H9 (cell line): ENCODE data around the gene SLAMF1. TPM values are rescaled to one million over a fixed set of nuclear protein-coding genes. Genes with fewer than 3 reads are reported as not detected.

Experiments
- DNase-seq: peaks from one replicate; pipeline ENCODE4 v3.0.0-alpha.2; 2017
- H2AFZ ChIP-seq: one replicate; pipeline ENCODE4 v1.6.1; 2013; ENCODE audit warnings: mild to moderate bottlenecking, low read length, control low read depth, moderate library complexity
- H2AK5ac ChIP-seq: 2 replicates; pipeline ENCODE4 v1.6.1; 2013; ENCODE audit warnings: low read length, control low read depth, mixed read lengths; ENCODE audit not compliant: insufficient read length
- H2BK120ac ChIP-seq: one replicate; pipeline ENCODE4 v1.6.1; 2013; ENCODE audit warnings: low read depth, mild to moderate bottlenecking, low read length, control low read depth, inconsistent platforms; ENCODE audit not compliant: poor library complexity, severe bottlenecking
- H2BK12ac ChIP-seq: 2 replicates; pipeline ENCODE4 v1.6.1; 2013; ENCODE audit warnings: low read length, control low read depth, mixed read lengths, low read depth; ENCODE audit not compliant: insufficient read length
- H2BK15ac ChIP-seq: 2 replicates; pipeline ENCODE4 v1.6.1; 2013; ENCODE audit warnings: low read depth, low read length, control low read depth
- H2BK20ac ChIP-seq: one replicate; pipeline ENCODE4 v1.6.1; 2013; ENCODE audit warnings: low read depth, mild to moderate bottlenecking, low read length, control low read depth, inconsistent platforms; ENCODE audit not compliant: poor library complexity, severe bottlenecking
- H2BK5ac ChIP-seq: 2 replicates; pipeline ENCODE4 v1.6.1; 2013; ENCODE audit warnings: low read length, control low read depth, mixed read lengths; ENCODE audit not compliant: insufficient read length
- H3K14ac ChIP-seq: 2 replicates; pipeline ENCODE4 v1.6.1; 2013; ENCODE audit warnings: low read length, control low read depth; ENCODE audit not compliant: insufficient read depth
- H3K18ac ChIP-seq: 2 replicates; pipeline ENCODE4 v1.6.1; 2013; ENCODE audit warnings: low read depth, mild to moderate bottlenecking, mixed read lengths, low read length, control low read depth; ENCODE audit not compliant: insufficient read length
- H3K23ac ChIP-seq: 2 replicates; pipeline ENCODE4 v1.6.1; 2013; ENCODE audit warnings: low read length, control low read depth, mixed read lengths, low read depth; ENCODE audit not compliant: insufficient read length
- H3K23me2 ChIP-seq: 2 replicates; pipeline ENCODE4 v1.6.1; 2013; ENCODE audit warnings: low read depth, mild to moderate bottlenecking, mixed read lengths, low read length, control low read depth; ENCODE audit not compliant: insufficient read length, poor library complexity, severe bottlenecking
- H3K27ac ChIP-seq: 2 replicates; pipeline ENCODE4 v1.5.1; 2013; ENCODE audit warnings: low read length, control low read depth, mixed read lengths, low read depth; ENCODE audit not compliant: insufficient read length
- H3K27me3 ChIP-seq: 2 replicates; pipeline ENCODE4 v1.6.1; 2013; ENCODE audit warnings: low read length, control low read depth, inconsistent platforms; ENCODE audit not compliant: insufficient read depth
- H3K4ac ChIP-seq: 2 replicates; pipeline ENCODE4 v1.6.1; 2013; ENCODE audit warnings: low read depth, mild to moderate bottlenecking, control low read depth, inconsistent platforms, low read length, moderate library complexity
- H3K4me1 ChIP-seq: 2 replicates; pipeline ENCODE4 v1.6.1; 2013; ENCODE audit warnings: low read length, control low read depth, inconsistent platforms; ENCODE audit not compliant: insufficient read depth
- H3K4me2 ChIP-seq: 2 replicates; pipeline ENCODE4 v1.6.1; 2013; ENCODE audit warnings: low read length, control low read depth, mixed read lengths; ENCODE audit not compliant: insufficient read length, insufficient read depth
- H3K56ac ChIP-seq: 2 replicates; pipeline ENCODE4 v1.6.1; 2013; ENCODE audit warnings: low read depth, mild to moderate bottlenecking, mixed read lengths, low read length, control low read depth; ENCODE audit not compliant: insufficient read length
- H3K79me1 ChIP-seq: 2 replicates; pipeline ENCODE4 v1.6.1; 2013; ENCODE audit warnings: low read depth, mild to moderate bottlenecking, moderate library complexity, low read length, control low read depth, inconsistent platforms; ENCODE audit not compliant: insufficient read depth, poor library complexity, severe bottlenecking
- H3K79me2 ChIP-seq: 2 replicates; pipeline ENCODE4 v1.6.1; 2013; ENCODE audit warnings: low read length, control low read depth, inconsistent platforms; ENCODE audit not compliant: insufficient read depth
- H3K9ac ChIP-seq: 2 replicates; pipeline ENCODE4 v1.6.1; 2013; ENCODE audit warnings: low read length, control low read depth, mixed read lengths; ENCODE audit not compliant: insufficient read length; ENCODE audit errors: extremely low read depth
- H3K9me3 ChIP-seq: one replicate; pipeline ENCODE4 v1.6.1; 2013; ENCODE audit warnings: low read depth, low read length, inconsistent platforms; ENCODE audit not compliant: control insufficient read depth
- H3T11ph ChIP-seq: one replicate; pipeline ENCODE4 v1.6.1; 2013; ENCODE audit warnings: mild to moderate bottlenecking, low read length, control low read depth, inconsistent platforms
- H4K20me1 ChIP-seq: one replicate; pipeline ENCODE4 v1.6.1; 2013; ENCODE audit not compliant: control insufficient read depth, insufficient read length, insufficient read depth
- H4K5ac ChIP-seq: 2 replicates; pipeline ENCODE4 v1.6.1; 2013; ENCODE audit warnings: low read depth, mild to moderate bottlenecking, mixed read lengths, low read length, control low read depth; ENCODE audit not compliant: insufficient read length
- H4K8ac ChIP-seq: replicated peaks from 2 replicates; pipeline ENCODE4 v1.6.1; 2013; ENCODE audit warnings: low read length, control low read depth, mixed read lengths, low read depth; ENCODE audit not compliant: insufficient read length
- H4K91ac ChIP-seq: 2 replicates; pipeline ENCODE4 v1.6.1; 2013; ENCODE audit warnings: low read depth, mild to moderate bottlenecking, moderate library complexity, mixed read lengths, low read length, control low read depth; ENCODE audit not compliant: insufficient read length
- H3K27ac Mint-ChIP-seq, 3 experiments: 2 replicates in 2 of 3; 3 replicates in 1 of 3; pipeline ENCODE4 v1.8.0; 2020 to 2021; ENCODE audit warnings: mixed read lengths in 3 of 3, mild to moderate bottlenecking in 1 of 3, moderate library complexity in 1 of 3
- H3K27me3 Mint-ChIP-seq: 2 replicates; pipeline ENCODE4 v1.8.0; 2021; ENCODE audit warnings: low read depth, mild to moderate bottlenecking, moderate library complexity, mixed read lengths
- H3K36me3 Mint-ChIP-seq, 3 experiments: 2 replicates in 2 of 3; 3 replicates in 1 of 3; pipeline ENCODE4 v1.8.0; 2020 to 2021; ENCODE audit warnings: low read depth in 3 of 3, mixed read lengths in 3 of 3; ENCODE audit not compliant: insufficient read depth in 1 of 3
- H3K4me1 Mint-ChIP-seq, 2 experiments: 2 replicates each; pipeline ENCODE4 v1.8.0; 2020; ENCODE audit warnings: mixed read lengths in 2 of 2
- H3K4me3 Mint-ChIP-seq, 2 experiments: 2 replicates in 1 of 2; 3 replicates in 1 of 2; pipeline ENCODE4 v1.8.0; 2020 to 2021; ENCODE audit warnings: mild to moderate bottlenecking in 2 of 2, mixed read lengths in 2 of 2, moderate library complexity in 1 of 2
- H3K9me3 Mint-ChIP-seq, 2 experiments: 2 replicates in 1 of 2; 3 replicates in 1 of 2; pipeline ENCODE4 v1.8.0; 2020; ENCODE audit warnings: mild to moderate bottlenecking in 2 of 2, mixed read lengths in 2 of 2, moderate library complexity in 1 of 2
- WGBS: extraction: QIAGEN DNeasy Blood & Tissue Kit; methylation state at CpG from one replicate; pipeline ENCODE4 v1.1.7; 2013; ENCODE audit warnings: missing lambda C conversion rate, low lambda C conversion rate, mixed read lengths; ENCODE audit not compliant: insufficient read length; ENCODE audit errors: extremely low coverage; 5-methylcytosine and 5-hydroxymethylcytosine counted together
- total RNA-seq: library from RNA; stranded (reverse); gene quantifications from 2 replicates; pipeline ENCODE4 v1.2.1, GENCODE V29; 2021
- TF ChIP-seq, protein P1 (sequence below): fragments of 200-600 bp; sonication (generic); conservative IDR thresholded peaks from 3 replicates; pipeline ENCODE4 v1.8.0; 2021; ENCODE audit warnings: antibody characterized with exemption, mild to moderate bottlenecking

Gene SLAMF1
- total RNA-seq, 1 experiment from 2014 or later: not detected

DNA sequence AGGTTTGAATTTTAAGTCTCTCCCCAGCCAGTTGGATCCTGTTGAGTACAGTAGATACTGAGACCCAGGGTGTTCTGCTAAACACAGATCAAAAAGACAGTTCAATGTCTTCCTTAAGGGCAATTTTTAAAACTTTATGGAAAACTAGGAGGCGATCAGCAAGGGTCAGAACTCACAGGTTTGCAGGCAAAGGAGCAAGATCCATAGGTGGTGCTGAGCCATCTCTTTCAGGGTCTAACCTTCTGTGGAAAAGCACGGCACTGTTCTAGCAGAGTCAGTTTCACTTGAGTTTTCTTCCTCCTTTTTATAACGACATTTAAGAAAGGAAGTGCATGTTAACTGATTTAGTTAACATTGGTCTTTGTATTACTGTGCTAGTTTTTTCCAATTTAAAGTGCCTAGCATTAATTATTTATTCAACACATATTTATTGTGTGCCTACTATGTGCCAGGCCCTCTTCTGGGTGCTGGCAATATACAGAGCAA lies 67.6 kb downstream of the SLAMF1 start, which contains the start of gene CD84:
Gene CD84, minus strand, starts transcription at position 281 of the 486 bp plus-strand sequence. Its CDS starts 59 bp downstream, at position 222.
- H4K5ac ChIP-seq: no peak within 1 kb of the TSS
- H3K9me3 ChIP-seq: no peaks in the 10 kb centered on the region
- H4K8ac ChIP-seq: no peak within 1 kb of the TSS
- Mint-ChIP-seq H3K27ac (no peak within 1 kb of the TSS), H3K4me1 (0 out of 4 replicates have a peak, but pooled peaks cover 2% of the 10 kb centered on the region in 2 experiments), H3K4me3 (no peak within 1 kb of the TSS), H3K9me3 (peaks cover 0 to 10% of the 10 kb centered on the region in 2 experiments; a peak in 4 of 5 replicates), H3K36me3 (no peaks in the 10 kb centered on the region), H3K27me3 (no peaks in the 10 kb centered on the region; the same call in 1 of the 2 replicates)
- H3K9ac ChIP-seq: no peak within 1 kb of the TSS
- H2BK20ac ChIP-seq: no peak within 1 kb of the TSS
- H2AK5ac ChIP-seq: no peak within 1 kb of the TSS
- no peak within 1 kb of the TSS for H3K56ac ChIP-seq
- no peaks in the 10 kb centered on the region for H3K23me2 ChIP-seq
- no peak within 1 kb of the TSS for H3K4ac ChIP-seq
- H3K18ac ChIP-seq: no peak within 1 kb of the TSS
- no peak within 1 kb of the TSS for H2BK15ac ChIP-seq
- no peak within 1 kb of the TSS for H3T11ph ChIP-seq
- H3K79me1 ChIP-seq: no peaks in the 10 kb centered on the region
- WGBS: no CpG with 5 or more reads among the region's 3 CpGs
- H3K4me2 ChIP-seq: no peak within 1 kb of the TSS
- H2BK12ac ChIP-seq: no peak within 1 kb of the TSS
- H3K14ac ChIP-seq: no peak within 1 kb of the TSS
- no peaks in the 10 kb centered on the region for H4K20me1 ChIP-seq
- H4K91ac ChIP-seq: no peak within 1 kb of the TSS
- no peaks in the 10 kb centered on the region for H3K79me2 ChIP-seq
- no peaks in the 10 kb centered on the region for H3K4me1 ChIP-seq
- H2AFZ ChIP-seq: no peak within 1 kb of the TSS
- H3K27ac ChIP-seq: no peak within 1 kb of the TSS
- no peaks in the 10 kb centered on the region for H3K27me3 ChIP-seq
- H2BK120ac ChIP-seq: no peak within 1 kb of the TSS
- DNase-seq: no peak
- H2BK5ac ChIP-seq: no peak within 1 kb of the TSS
- TF ChIP-seq, protein P1, sequence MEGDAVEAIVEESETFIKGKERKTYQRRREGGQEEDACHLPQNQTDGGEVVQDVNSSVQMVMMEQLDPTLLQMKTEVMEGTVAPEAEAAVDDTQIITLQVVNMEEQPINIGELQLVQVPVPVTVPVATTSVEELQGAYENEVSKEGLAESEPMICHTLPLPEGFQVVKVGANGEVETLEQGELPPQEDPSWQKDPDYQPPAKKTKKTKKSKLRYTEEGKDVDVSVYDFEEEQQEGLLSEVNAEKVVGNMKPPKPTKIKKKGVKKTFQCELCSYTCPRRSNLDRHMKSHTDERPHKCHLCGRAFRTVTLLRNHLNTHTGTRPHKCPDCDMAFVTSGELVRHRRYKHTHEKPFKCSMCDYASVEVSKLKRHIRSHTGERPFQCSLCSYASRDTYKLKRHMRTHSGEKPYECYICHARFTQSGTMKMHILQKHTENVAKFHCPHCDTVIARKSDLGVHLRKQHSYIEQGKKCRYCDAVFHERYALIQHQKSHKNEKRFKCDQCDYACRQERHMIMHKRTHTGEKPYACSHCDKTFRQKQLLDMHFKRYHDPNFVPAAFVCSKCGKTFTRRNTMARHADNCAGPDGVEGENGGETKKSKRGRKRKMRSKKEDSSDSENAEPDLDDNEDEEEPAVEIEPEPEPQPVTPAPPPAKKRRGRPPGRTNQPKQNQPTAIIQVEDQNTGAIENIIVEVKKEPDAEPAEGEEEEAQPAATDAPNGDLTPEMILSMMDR: no peak
- no peak within 1 kb of the TSS for H3K23ac ChIP-seq
